Sciatic nerve (tissue), 2 donors: Measurements from ENCODE around the gene NUDT1. TPM values are rescaled to one million over a fixed set of nuclear protein-coding genes. Genes with fewer than 3 reads are reported as not detected.
A peak's percentile ranks its signal among the peaks of the same experiment; 100 is the strongest.

Experiments used
- ATAC-seq: fragments of 200-7000 bp; cut with Tn5 transposase; one replicate; pipeline ENCODE4 v1.9.1; 2020; ENCODE audit warnings: mild to moderate bottlenecking, moderate library complexity
- DNase-seq: peaks from one replicate; pipeline ENCODE4 v3.0.0-alpha.2; 2020; ENCODE audit warnings: low spot score
- intact Hi-C: fragments of 100-400 bp; cut with DNase I; formaldehyde crosslinking; loops from one replicate; pipeline ENCODE4 v1.14.2; 2022
- microRNA-seq: library from miRNA; unstranded; fragments of <30 nt; microRNA quantifications from one replicate; pipeline ENCODE4 v1.2.0, GENCODE V29; 2020
- total RNA-seq: library from RNA; stranded (reverse); fragmentation: NEBNext Ultra II Directional; extraction: Animal tissue kit (Norgen Biotek cat#: 25700); gene quantifications from one replicate; pipeline ENCODE4 v1.2.1, GENCODE V29; 2021
- donor health status: DM: no; HTN: no; CAD: no.
- donor health status: DM: no; HTN: no; CAD: no.

The NUDT1 gene
- total RNA-seq, 1 donor from 2014 or later, result 11.5 TPM

GRCh38 chr7:2279896-2280295, 37.9 kb downstream of the NUDT1 start:
- DNase-seq (no peak), ATAC-seq (no peak)
- intact Hi-C loops, result loop anchor here (5.0 kb wide), 1 partner anchor 158 kb away; no protein-coding TSS in a partner anchor

- DNase-seq, result no peak
- ATAC-seq, result no peak
- intact Hi-C loops, result loop anchor here (5.0 kb wide), 1 partner anchor 158 kb away; no protein-coding TSS in a partner anchor
Observed at GRCh38 chr7:2280424-2280823, 38.4 kb downstream of the NUDT1 start.

GRCh38 chr7:2281541-2281940, 39.5 kb downstream of the NUDT1 start:
- ATAC-seq (peak; percentile 63), DNase-seq (no peak)
- intact Hi-C loops, result loop anchor here (5.0 kb wide), 1 partner anchor 159 kb away; no protein-coding TSS in a partner anchor

DNA sequence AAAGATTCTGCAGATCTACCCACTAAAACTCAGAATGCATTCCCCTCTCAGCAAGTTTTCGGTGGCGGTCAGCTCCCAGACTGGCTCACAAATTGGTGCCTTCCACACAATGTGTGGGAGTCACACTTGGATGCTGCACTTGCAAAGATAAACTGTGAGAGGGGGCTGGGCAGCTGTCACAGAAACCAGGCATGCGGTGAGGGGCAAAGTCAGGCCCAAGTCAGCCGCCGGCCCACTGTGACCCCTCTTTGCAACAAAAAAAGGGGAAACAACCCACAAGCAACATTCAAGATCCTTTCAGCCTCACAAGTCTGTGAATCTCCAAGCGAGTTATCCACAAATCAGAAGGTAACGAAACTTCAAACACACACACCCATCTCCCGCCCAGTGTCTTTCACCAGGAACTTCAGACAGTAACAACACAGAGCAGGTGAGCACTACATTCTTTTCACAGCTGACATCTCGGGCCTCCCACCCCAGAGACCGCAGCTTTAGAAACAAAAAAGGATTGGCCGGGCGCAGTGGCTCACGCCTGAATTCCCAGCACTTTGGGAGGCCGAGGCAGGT, 40.2 kb downstream of the NUDT1 start:
- no peak for ATAC-seq
- intact Hi-C loops, result loop anchor here (5.0 kb wide), 1 partner anchor 160 kb away; no protein-coding TSS in a partner anchor
- no peak for DNase-seq

GRCh38 chr7:2283074-2283473, 41.0 kb downstream of the NUDT1 start:
- DNase-seq (no peak), ATAC-seq (no peak)
- intact Hi-C loops, result loop anchor here (5.0 kb wide), 1 partner anchor 161 kb away; no protein-coding TSS in a partner anchor

- no peak for ATAC-seq
- DNase-seq, result no peak
- intact Hi-C loops, result no loop called here
Observed at GRCh38 chr7:2287745-2288144, 45.7 kb downstream of the NUDT1 start.

DNA sequence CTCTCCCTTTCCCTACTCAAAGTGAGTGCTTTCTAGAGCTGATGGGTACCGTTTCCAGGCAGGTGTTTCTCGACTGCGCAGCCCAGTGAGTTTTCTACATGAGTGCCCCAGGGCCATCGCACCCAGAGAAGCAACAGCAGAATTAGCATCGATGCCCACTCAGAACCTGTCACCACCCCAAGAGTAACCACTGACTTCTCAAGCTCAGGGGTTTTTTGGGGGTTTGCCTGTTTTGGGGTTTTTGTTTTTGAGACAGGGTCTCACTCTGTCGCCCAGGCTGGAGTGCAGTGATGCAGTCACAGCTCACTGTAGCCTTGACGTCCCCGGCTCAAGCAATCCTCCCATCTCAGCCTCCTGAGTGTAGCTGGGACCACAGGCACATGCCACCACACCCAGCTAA, 46.5 kb downstream of the NUDT1 start:
- DNase-seq (no peak), ATAC-seq (no peak)
- intact Hi-C loops, result no loop called here

GRCh38 chr7:2289111-2289586, 47.1 kb downstream of the NUDT1 start:
- intact Hi-C loops, result no loop called here
- ATAC-seq (no peak), DNase-seq (no peak)

DNA sequence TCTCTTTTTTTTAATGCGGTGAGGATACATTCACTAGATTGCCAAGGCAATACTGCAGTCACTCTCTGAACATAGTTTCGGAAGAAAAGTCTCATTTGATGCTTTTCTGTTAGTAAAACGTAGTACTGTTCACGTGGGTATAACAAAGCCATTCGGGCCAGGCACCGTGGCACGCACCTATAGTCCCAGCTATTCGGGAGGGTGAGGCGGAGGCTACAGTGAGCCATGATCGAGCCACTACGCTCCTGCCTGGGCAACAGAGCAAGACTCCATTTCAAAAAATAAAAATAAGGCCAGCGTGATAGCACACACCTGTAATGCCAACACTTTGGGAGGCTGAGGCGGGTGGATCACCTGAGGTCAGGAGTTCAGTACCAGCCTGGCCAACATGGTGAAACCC, 47.6 kb downstream of the NUDT1 start:
- ATAC-seq, result no peak

GRCh38 chr7:2290877-2291276, 48.9 kb downstream of the NUDT1 start:
- intact Hi-C loops, result no loop called here
- DNase-seq, result no peak
- no peak for ATAC-seq

More for the DNA sequence above, 47.6 kb downstream of the NUDT1 start:
- intact Hi-C loops, result no loop called here
- no peak for DNase-seq

DNA sequence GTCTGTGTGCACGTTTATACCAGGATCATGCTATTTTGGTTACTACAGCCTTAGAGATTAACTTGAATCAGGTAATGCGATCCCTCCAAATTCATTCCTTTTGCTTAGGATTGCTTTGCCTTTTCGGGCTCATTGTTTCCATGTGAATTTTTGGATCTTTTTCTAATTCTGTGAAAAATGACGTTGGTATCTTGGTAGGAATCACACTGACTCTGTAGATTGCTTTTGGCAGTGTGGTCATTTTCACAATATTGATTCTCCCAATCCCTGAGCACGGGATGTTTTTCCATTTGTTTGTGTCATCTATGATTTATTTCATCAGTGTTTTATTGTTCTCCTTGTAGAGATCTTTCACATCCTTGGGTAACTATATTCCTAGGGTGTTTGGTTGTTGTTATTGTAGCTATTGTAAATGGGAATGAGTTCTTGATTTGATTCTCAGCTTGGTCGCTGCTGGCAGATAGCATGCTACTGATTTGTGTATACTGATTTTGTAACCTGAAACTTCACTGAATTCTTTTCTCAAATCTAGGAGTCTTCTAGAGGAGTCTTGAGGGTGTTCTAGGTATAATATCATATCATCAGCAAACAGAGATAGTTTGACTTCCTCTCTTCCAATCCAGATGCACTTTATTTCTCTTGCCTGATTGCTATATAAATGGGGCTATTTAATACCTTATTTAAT, 54.1 kb downstream of the NUDT1 start:
- intact Hi-C loops, result no loop called here
- DNase-seq (no peak), ATAC-seq (no peak)

DNA sequence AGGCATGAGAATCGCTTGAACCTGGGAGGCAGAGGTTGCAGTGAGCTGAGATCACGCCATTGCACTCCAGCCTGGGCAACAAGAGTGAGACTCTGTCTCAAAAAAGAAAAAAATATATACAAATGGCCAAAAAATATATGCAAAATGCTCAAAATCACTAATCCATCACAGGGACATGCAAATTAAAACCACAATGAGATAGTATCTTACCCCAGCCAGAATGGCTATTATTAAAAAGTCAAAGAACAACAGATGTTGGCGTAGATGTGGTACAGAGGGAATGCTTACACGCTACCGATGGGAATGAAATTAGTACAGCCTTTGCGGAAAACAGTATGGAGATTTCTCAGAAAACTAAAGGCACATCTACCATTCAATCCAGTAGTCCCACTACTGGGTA, 54.8 kb downstream of the NUDT1 start:
- ATAC-seq (no peak), DNase-seq (no peak)
- intact Hi-C loops, result no loop called here

DNA sequence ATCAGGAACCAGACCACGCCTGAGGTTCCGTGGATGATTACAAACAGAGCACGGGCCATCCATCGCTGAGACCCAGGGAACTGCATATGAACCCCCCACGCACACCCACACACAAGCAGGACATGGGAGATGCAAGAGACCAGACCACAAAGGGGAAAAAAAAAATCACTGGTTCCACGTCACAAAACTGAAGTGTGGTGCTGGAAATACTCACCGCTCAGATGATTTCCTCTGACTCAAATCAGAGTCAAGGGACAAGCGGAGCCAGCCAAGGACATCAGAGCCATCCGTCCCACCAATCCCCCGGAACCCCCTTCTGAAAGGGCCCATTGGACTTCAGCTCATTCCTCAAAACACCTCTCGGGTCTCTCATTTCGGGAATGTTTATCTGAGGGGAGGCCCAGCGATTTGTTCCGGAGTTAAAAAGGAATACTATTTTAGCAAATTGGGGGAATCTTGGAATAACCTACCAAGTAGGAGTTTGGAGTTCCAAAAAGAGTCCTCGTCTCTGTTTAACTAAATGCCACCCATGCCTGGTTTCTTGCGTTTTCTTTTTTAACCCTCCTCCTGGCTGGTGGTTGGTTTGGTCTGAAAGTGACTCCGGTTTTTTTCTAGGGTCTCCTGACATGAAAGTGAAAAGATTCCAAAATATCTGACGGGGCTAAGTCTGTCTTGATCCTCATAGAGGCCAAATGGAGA, 57.3 kb downstream of the NUDT1 start:
- ATAC-seq (peak; percentile 88), DNase-seq (no peak)
- intact Hi-C loops, result no loop called here

DNA sequence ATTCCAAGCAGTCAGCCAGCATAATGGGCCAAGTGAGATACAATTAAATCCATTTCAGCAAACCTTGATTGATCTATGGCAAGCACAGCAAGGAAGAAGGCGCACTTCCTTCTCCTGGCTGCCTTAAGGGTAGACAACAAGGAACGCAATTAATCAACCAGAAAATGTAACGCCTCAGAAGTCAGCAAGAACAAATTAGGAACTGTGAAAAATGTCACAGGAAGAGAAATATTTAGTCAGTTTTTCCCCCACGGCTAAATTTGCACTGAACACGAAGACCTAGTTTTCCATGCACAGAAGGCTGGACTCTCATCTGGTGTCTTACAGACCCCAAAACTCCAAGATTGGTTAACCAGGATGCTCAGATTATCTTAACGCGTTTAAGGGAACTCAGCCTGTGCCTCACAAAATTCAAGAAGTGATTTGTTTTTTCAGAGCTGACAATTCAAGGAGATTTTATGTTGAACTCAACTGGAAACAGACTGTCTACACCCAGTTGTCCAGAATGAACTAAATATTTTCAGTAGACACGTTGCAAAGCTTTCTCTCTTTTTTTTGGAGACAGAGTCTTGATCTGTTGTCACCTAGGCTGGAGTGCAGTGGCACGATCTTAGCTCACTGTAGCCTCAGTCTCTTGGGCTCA, 58.0 kb downstream of the NUDT1 start:
- intact Hi-C loops, result no loop called here
- ATAC-seq, result peak; percentile 45
- DNase-seq, result no peak

Small RNA genes within 50 kb of the gene (microRNA-seq; reads per million reads assigned to microRNA genes)
- gene MIR6836, result not detected

Other genes starting within 250 kb of the NUDT1 start
- 42.1 TPM for gene MAD1L1, start 9.3 kb upstream of the NUDT1 start, total RNA-seq
- gene MRM2, start within 50 bp of the NUDT1 start, total RNA-seq, result 12.9 TPM
- gene SNX8, start 72.2 kb downstream of the NUDT1 start, total RNA-seq, result 25.9 TPM
- 93.6 TPM for gene EIF3B, start 112.6 kb downstream of the NUDT1 start, total RNA-seq
- 30.7 TPM for gene CHST12, start 161.4 kb downstream of the NUDT1 start, total RNA-seq
- not detected for gene GRIFIN, start 234.2 kb downstream of the NUDT1 start, total RNA-seq